Adipocyte (in vitro differentiated cells): ENCODE results near the gene NEK2.

Experiments used
- DNase-seq: peaks from one replicate; pipeline ENCODE4 v3.0.0-alpha.2; 2015; ENCODE audit warnings: low read depth
- H3K27me3 ChIP-seq: replicated peaks from 2 replicates; pipeline ENCODE4 v1.7.0; 2013; ENCODE audit warnings: mild to moderate bottlenecking, low read length, moderate library complexity; ENCODE audit not compliant: control insufficient read depth, insufficient read depth
- H3K36me3 ChIP-seq: 2 replicates; pipeline ENCODE4 v1.7.0; 2013; ENCODE audit warnings: low read length, mild to moderate bottlenecking, moderate library complexity; ENCODE audit not compliant: control insufficient read depth, insufficient read depth, severe bottlenecking
- H3K4me1 ChIP-seq: 2 replicates; pipeline ENCODE4 v1.7.0; 2013; ENCODE audit warnings: mild to moderate bottlenecking, low read length, moderate library complexity; ENCODE audit not compliant: control insufficient read depth, insufficient read depth
- H3K4me3 ChIP-seq: 2 replicates; pipeline ENCODE4 v1.7.0; 2013; ENCODE audit warnings: mild to moderate bottlenecking, low read length, moderate library complexity
- H3K9ac ChIP-seq: 2 replicates; pipeline ENCODE4 v1.7.0; 2013; ENCODE audit warnings: mild to moderate bottlenecking, low read length, moderate library complexity
- H3K9me3 ChIP-seq: 2 replicates; pipeline ENCODE4 v1.7.0; 2013; ENCODE audit warnings: mild to moderate bottlenecking, low read length, moderate library complexity; ENCODE audit not compliant: control insufficient read depth

NEK2 gene

GRCh38 chr1:211613951-211614350 is 61.5 kb downstream of the NEK2 start:
- H3K4me3 ChIP-seq = no peak overlapping the region
- peaks cover 38% of the 10 kb centered on the region for H3K4me1 ChIP-seq
- no peak for DNase-seq
- H3K9ac ChIP-seq = no peak overlapping the region
- no peaks in the 10 kb centered on the region for H3K36me3 ChIP-seq
- no peaks in the 10 kb centered on the region for H3K9me3 ChIP-seq
- no peaks in the 10 kb centered on the region for H3K27me3 ChIP-seq

- peak; percentile 97 for DNase-seq
- H3K36me3 ChIP-seq = no peaks in the 10 kb centered on the region
- no peaks in the 10 kb centered on the region for H3K9me3 ChIP-seq
- H3K9ac ChIP-seq = peak overlapping the region; percentile 74
- H3K4me3 ChIP-seq = no peak overlapping the region
- H3K27me3 ChIP-seq = no peaks in the 10 kb centered on the region
- H3K4me1 ChIP-seq = peaks cover 38% of the 10 kb centered on the region
Observed at GRCh38 chr1:211613108-211613947, 62.1 kb downstream of the NEK2 start.

GRCh38 chr1:211612786-211613107 is 62.7 kb downstream of the NEK2 start:
- Histone ChIP-seq H3K27me3 (no peaks in the 10 kb centered on the region), H3K9me3 (no peaks in the 10 kb centered on the region), H3K9ac (peak overlapping the region; percentile 74), H3K4me1 (peaks cover 38% of the 10 kb centered on the region), H3K4me3 (no peak overlapping the region), H3K36me3 (no peaks in the 10 kb centered on the region)
- no peak for DNase-seq
